ENCODE data around the gene TCP11L2.

DNA sequence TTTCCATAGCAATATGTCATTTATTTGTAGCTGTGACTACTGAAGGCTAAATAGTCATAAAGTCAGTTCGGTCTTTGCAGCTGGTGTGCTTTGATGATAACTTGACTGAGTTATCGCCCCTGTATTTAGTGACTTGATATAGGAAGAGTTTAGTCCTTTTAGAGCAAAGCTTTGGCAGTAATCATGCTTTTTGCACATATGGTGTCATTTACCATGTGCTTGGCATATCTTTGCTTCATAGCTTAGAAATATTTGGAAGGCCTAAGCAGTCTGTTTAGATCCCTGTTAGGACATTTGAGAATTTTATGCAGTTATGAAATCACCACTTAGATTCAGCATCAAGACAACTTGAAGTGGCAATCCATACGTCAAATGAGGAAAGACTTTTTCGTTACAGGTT lies 86.6 kb downstream of the TCP11L2 start:
- TF ChIP-seq, protein P1, sequence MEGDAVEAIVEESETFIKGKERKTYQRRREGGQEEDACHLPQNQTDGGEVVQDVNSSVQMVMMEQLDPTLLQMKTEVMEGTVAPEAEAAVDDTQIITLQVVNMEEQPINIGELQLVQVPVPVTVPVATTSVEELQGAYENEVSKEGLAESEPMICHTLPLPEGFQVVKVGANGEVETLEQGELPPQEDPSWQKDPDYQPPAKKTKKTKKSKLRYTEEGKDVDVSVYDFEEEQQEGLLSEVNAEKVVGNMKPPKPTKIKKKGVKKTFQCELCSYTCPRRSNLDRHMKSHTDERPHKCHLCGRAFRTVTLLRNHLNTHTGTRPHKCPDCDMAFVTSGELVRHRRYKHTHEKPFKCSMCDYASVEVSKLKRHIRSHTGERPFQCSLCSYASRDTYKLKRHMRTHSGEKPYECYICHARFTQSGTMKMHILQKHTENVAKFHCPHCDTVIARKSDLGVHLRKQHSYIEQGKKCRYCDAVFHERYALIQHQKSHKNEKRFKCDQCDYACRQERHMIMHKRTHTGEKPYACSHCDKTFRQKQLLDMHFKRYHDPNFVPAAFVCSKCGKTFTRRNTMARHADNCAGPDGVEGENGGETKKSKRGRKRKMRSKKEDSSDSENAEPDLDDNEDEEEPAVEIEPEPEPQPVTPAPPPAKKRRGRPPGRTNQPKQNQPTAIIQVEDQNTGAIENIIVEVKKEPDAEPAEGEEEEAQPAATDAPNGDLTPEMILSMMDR (IDR thresholded peaks at IDR 0.05) = no peak
- TF ChIP-seq POLR2A (IDR thresholded peaks at IDR 0.05) (no peak), POLR2AphosphoS5 (IDR thresholded peaks at IDR 0.05) (no peak)

All from transverse colon (tissue), 4 donors.